H1 (cell line): Measurements from ENCODE around the gene C10orf95. TPM values are rescaled to one million over a fixed set of nuclear protein-coding genes. Genes with fewer than 3 reads are reported as not detected.

Source experiments
- CTCF ChIA-PET: fragments of 300-600 bp; sonication (Branson Sonifier 250); formaldehyde crosslinking; loops from one replicate; lab custom pipeline; 2021; ENCODE audit not compliant: partially characterized antibody; lab: Charles Lee
- POLR2A ChIA-PET: fragments of 300-600 bp; sonication (Branson Sonifier 250); formaldehyde crosslinking; loops from one replicate; lab custom pipeline; 2021; ENCODE audit warnings: inconsistent platforms; ENCODE audit not compliant: partially characterized antibody; lab: Charles Lee
- DNase-seq, 2 experiments: peaks; one replicate each; pipeline versions ENCODE4 v3.0.0 to v3.0.0-alpha.2; 2010 to 2022; ENCODE audit warnings: low spot score in 2 of 2, low read depth in 1 of 2, mixed read lengths in 1 of 2
- FAIRE-seq: peaks from 2 replicates; lab custom pipeline; 2011; peaks lifted over from hg19 to GRCh38; lab: Jason Lieb, UNC
- H2AFZ ChIP-seq: 2 replicates; pipeline ENCODE4 v1.8.1; 2012; ENCODE audit warnings: low read length, inconsistent platforms
- H2AK5ac ChIP-seq: 2 replicates; pipeline ENCODE4 v1.6.1; 2013; ENCODE audit warnings: low read depth, low read length
- H2BK120ac ChIP-seq: replicated peaks from 2 replicates; pipeline ENCODE3; 2013; ENCODE audit warnings: low read depth, low read length, inconsistent platforms
- H2BK12ac ChIP-seq: 2 replicates; pipeline ENCODE4 v1.6.1; 2013; ENCODE audit warnings: low read depth, low read length
- H2BK15ac ChIP-seq: 2 replicates; pipeline ENCODE4 v1.6.1; 2013; ENCODE audit warnings: low read length
- H2BK20ac ChIP-seq: 2 replicates; pipeline ENCODE4 v1.6.1; 2013; ENCODE audit warnings: low read length
- H2BK5ac ChIP-seq: 2 replicates; pipeline ENCODE4 v1.6.1; 2013; ENCODE audit warnings: low read depth, low read length
- H3K14ac ChIP-seq: 2 replicates; pipeline ENCODE4 v1.6.1; 2013; ENCODE audit warnings: inconsistent platforms; ENCODE audit not compliant: insufficient read length
- H3K18ac ChIP-seq: 2 replicates; pipeline ENCODE4 v1.6.1; 2013; ENCODE audit warnings: low read length; ENCODE audit errors: extremely low read depth
- H3K23ac ChIP-seq: 2 replicates; pipeline ENCODE4 v1.6.1; 2013; ENCODE audit warnings: inconsistent platforms; ENCODE audit not compliant: insufficient read length
- H3K23me2 ChIP-seq: 2 replicates; pipeline ENCODE4 v1.6.1; 2013; ENCODE audit warnings: low read depth, low read length
- H3K27ac ChIP-seq: 2 replicates; pipeline ENCODE4 v1.6.1; 2011; ENCODE audit warnings: low read depth, low read length, inconsistent platforms
- H3K27me3 ChIP-seq, 4 experiments: replicated peaks in 1 of 4; 1 replicate in 1 of 4; 2 replicates in 3 of 4; pipeline versions ENCODE4 v1.6.1 to v1.8.1; 2011 to 2013; ENCODE audit warnings: low read length in 3 of 4, mild to moderate bottlenecking in 3 of 4, inconsistent platforms in 2 of 4, mixed read lengths in 2 of 4, moderate library complexity in 1 of 4; ENCODE audit not compliant: control insufficient read depth in 3 of 4, insufficient read depth in 3 of 4; ENCODE audit errors: extremely low read depth in 1 of 4
- H3K36me3 ChIP-seq, 4 experiments: 2 replicates each; pipeline versions ENCODE4 v1.6.1 to v1.8.1; 2011 to 2013; ENCODE audit warnings: mild to moderate bottlenecking in 4 of 4, low read length in 3 of 4, moderate library complexity in 2 of 4, control low read depth in 1 of 4, inconsistent platforms in 1 of 4; ENCODE audit not compliant: insufficient read depth in 4 of 4, control insufficient read depth in 2 of 4
- H3K4ac ChIP-seq: replicated peaks from 2 replicates; pipeline ENCODE3; 2013; ENCODE audit warnings: low read length, low read depth, mixed read lengths, inconsistent platforms; ENCODE audit not compliant: insufficient read length
- H3K4me1 ChIP-seq, 4 experiments: replicated peaks in 1 of 4; 1 replicate in 1 of 4; 2 replicates in 3 of 4; pipeline versions ENCODE4 v1.6.1 to v1.8.1; 2011 to 2013; ENCODE audit warnings: low read length in 3 of 4, inconsistent platforms in 2 of 4, mixed read lengths in 1 of 4; ENCODE audit not compliant: insufficient read depth in 4 of 4, control insufficient read depth in 3 of 4
- H3K4me2 ChIP-seq, 2 experiments: 2 replicates each; pipeline versions ENCODE4 v1.6.1 to v1.8.1; 2011 to 2013; ENCODE audit warnings: low read depth in 2 of 2, low read length in 2 of 2, control low read depth in 1 of 2, inconsistent platforms in 1 of 2, mild to moderate bottlenecking in 1 of 2; ENCODE audit not compliant: insufficient read depth in 1 of 2
- H3K4me3 ChIP-seq, 4 experiments: fragments of 200-600, 300-600 bp in 1 of 4; sonication (generic), shearing (Covaris generic), sonication (Bioruptor Twin) in 1 of 4; 2 replicates each; pipeline versions ENCODE4 v1.5.1 to v1.8.1; 2011 to 2016; ENCODE audit warnings: low read length in 4 of 4, low read depth in 3 of 4, control low read depth in 2 of 4, inconsistent platforms in 2 of 4, mild to moderate bottlenecking in 2 of 4, mixed read lengths in 1 of 4, moderate library complexity in 1 of 4; ENCODE audit not compliant: insufficient read depth in 2 of 4; ENCODE audit errors: extremely low read depth in 1 of 4
- H3K56ac ChIP-seq: replicated peaks from 2 replicates; pipeline ENCODE3; 2013; ENCODE audit warnings: low read depth, mild to moderate bottlenecking, mixed read lengths, low read length, inconsistent platforms; ENCODE audit not compliant: insufficient read length
- H3K79me1 ChIP-seq: 2 replicates; pipeline ENCODE4 v1.6.1; 2013; ENCODE audit warnings: low read depth, low read length, control low read depth
- H3K79me2 ChIP-seq, 2 experiments: 2 replicates each; pipeline versions ENCODE4 v1.6.1 to v1.8.1; 2012 to 2013; ENCODE audit warnings: low read length in 2 of 2, mild to moderate bottlenecking in 2 of 2, inconsistent platforms in 1 of 2; ENCODE audit not compliant: insufficient read depth in 2 of 2, control insufficient read depth in 1 of 2
- H3K9ac ChIP-seq, 4 experiments: replicated peaks in 1 of 4; 1 replicate in 1 of 4; 2 replicates in 3 of 4; pipeline versions ENCODE4 v1.6.1 to v1.8.1; 2011 to 2013; ENCODE audit warnings: low read depth in 3 of 4, low read length in 3 of 4, control low read depth in 2 of 4, mild to moderate bottlenecking in 2 of 4, moderate library complexity in 2 of 4, inconsistent platforms in 1 of 4; ENCODE audit errors: extremely low read depth in 1 of 4
- H3K9me3 ChIP-seq, 2 experiments: 2 replicates each; pipeline versions ENCODE4 v1.6.1 to v1.8.1; 2012 to 2013; ENCODE audit warnings: mild to moderate bottlenecking in 2 of 2, moderate library complexity in 2 of 2, control low read depth in 1 of 2, inconsistent platforms in 1 of 2, low read depth in 1 of 2, low read length in 1 of 2, mixed read lengths in 1 of 2; ENCODE audit not compliant: insufficient read depth in 2 of 2
- H4K20me1 ChIP-seq, 2 experiments: replicated peaks in 1 of 2; 2 replicates each; pipeline versions ENCODE3 to v1.8.1; 2011 to 2013; ENCODE audit warnings: inconsistent platforms in 2 of 2, low read length in 2 of 2, mild to moderate bottlenecking in 1 of 2; ENCODE audit not compliant: insufficient read depth in 2 of 2, control insufficient read depth in 1 of 2
- H4K5ac ChIP-seq: 2 replicates; pipeline ENCODE4 v1.6.1; 2013; ENCODE audit warnings: low read length, low read depth, mixed read lengths, inconsistent platforms; ENCODE audit not compliant: insufficient read length
- H4K8ac ChIP-seq: 2 replicates; pipeline ENCODE4 v1.8.0; 2013; ENCODE audit warnings: mild to moderate bottlenecking, moderate library complexity, low read length, inconsistent platforms; ENCODE audit not compliant: insufficient read depth; ENCODE audit errors: extremely low read depth
- H4K91ac ChIP-seq: replicated peaks from 2 replicates; pipeline ENCODE3; 2013; ENCODE audit warnings: low read length, mixed read lengths, inconsistent platforms; ENCODE audit not compliant: insufficient read length
- EGR1 ChIP-seq: IDR thresholded peaks from 2 replicates; pipeline ENCODE4 v1.6.1; 2011; ENCODE audit warnings: low read depth, low read length, borderline replicate concordance
- FOSL1 ChIP-seq: IDR thresholded peaks from 2 replicates; pipeline ENCODE4 v1.6.1; 2011; ENCODE audit warnings: mild to moderate bottlenecking, low read depth, low read length, moderate library complexity; ENCODE audit not compliant: insufficient read depth
- POU5F1 ChIP-seq: IDR thresholded peaks from 2 replicates; pipeline ENCODE4 v1.6.1; 2011; ENCODE audit warnings: low read depth, mild to moderate bottlenecking, low read length, moderate library complexity
- RFX5 ChIP-seq: IDR thresholded peaks from 2 replicates; pipeline ENCODE4 v1.6.1; 2011; ENCODE audit warnings: low read depth, low read length, improper control_type of control experiment, borderline replicate concordance
- RNF2 ChIP-seq: fragments of 200-900, 300-1000 bp; sonication (generic); IDR thresholded peaks from 2 replicates; pipeline ENCODE4 v1.7.1; 2016; ENCODE audit warnings: borderline replicate concordance, low read depth, mild to moderate bottlenecking, antibody characterized with exemption, low read length; ENCODE audit not compliant: poor library complexity, severe bottlenecking; ENCODE audit errors: missing control alignments
- SIX5 ChIP-seq: IDR thresholded peaks from 2 replicates; pipeline ENCODE4 v1.6.1; 2011; ENCODE audit warnings: mild to moderate bottlenecking, low read depth, low read length
- WGBS, 2 experiments: shearing (Covaris generic) in 1 of 2; methylation state at CpG; one replicate each; pipeline versions ENCODE4 v1.1.6 to v1.1.7; 2013 to 2015; ENCODE audit warnings: low lambda C conversion rate in 2 of 2, mixed read lengths in 2 of 2, inconsistent platforms in 1 of 2, low coverage in 1 of 2, missing lambda C conversion rate in 1 of 2; ENCODE audit not compliant: insufficient replicate concordance in 2 of 2, insufficient coverage in 1 of 2, insufficient read length in 1 of 2; ENCODE audit errors: extremely low coverage in 1 of 2, missing lambda C conversion rate in 1 of 2; 5-methylcytosine and 5-hydroxymethylcytosine counted together
- polyA plus RNA-seq, 7 experiments: library from polyadenylated mRNA; depleted of rRNA in 3 of 7; stranded (reverse) in 5 of 7; unstranded in 2 of 7; fragments of >200 nt in 5 of 7; fragments of 200-250 nt in 2 of 7; gene quantifications; 1 replicate in 5 of 7; 2 replicates in 1 of 7; 4 replicates in 1 of 7; pipeline versions ENCODE4 v1.2.1 to v1.2.3, GENCODE V29; 2011 to 2013; ENCODE audit warnings: missing spikeins in 2 of 7, mixed read lengths in 2 of 7
- total RNA-seq: library from RNA; stranded (reverse); fragmentation: NEBNext Ultra II Directional; extraction: Animal tissue kit (Norgen Biotek cat#: 25700); gene quantifications from 2 replicates; pipeline ENCODE4 v1.2.1, GENCODE V29; 2021
- TF ChIP-seq, protein P1 (sequence below): IDR thresholded peaks from 2 replicates; pipeline ENCODE4 v1.6.1; 2011; ENCODE audit warnings: low read length, improper control_type of control experiment

The C10orf95 gene
- total and polyA plus RNA-seq, 2 of the 8 experiments (the other 6 are each of a cell fraction or from before 2014, with no cell fraction given), result 0.34 to 0.48 TPM

- H3K9me3 ChIP-seq, result no peaks in the 10 kb centered on the region
- H3K23ac ChIP-seq, result no peak overlapping the region
- H3K36me3 ChIP-seq, result no peaks in the 10 kb centered on the region; a peak in 1 of 8 replicates
- H3K4me2 ChIP-seq, result no peak overlapping the region
- H2BK15ac ChIP-seq, result no peak overlapping the region
- H3K4me1 ChIP-seq, result peaks cover 0 to 9% (median 7%) of the 10 kb centered on the region in 4 experiments; a peak in 6 of 7 replicates
- no peaks in the 10 kb centered on the region; a peak in 1 of 4 replicates for H3K79me2 ChIP-seq
- WGBS, 2 experiments, result 81% methylated on average over 6 of the region's 8 CpGs; no CpG with 5 or more reads in 1 of the 2 experiments
- ChIA-PET CTCF (no interaction called here), POLR2A (interaction anchor here (4.6 to 9.0 kb wide), 2 partner anchors 8 to 22 kb away, joined by 56 to 75 read pairs; partner anchors contain the start of genes C10orf95 and FBXL15)
- H4K91ac ChIP-seq, result no peak overlapping the region
- H3K4ac ChIP-seq, result no peak overlapping the region
- H3K79me1 ChIP-seq, result no peaks in the 10 kb centered on the region
- H4K20me1 ChIP-seq, result peaks cover 0 to 3% of the 10 kb centered on the region in 2 experiments
- H2BK5ac ChIP-seq, result no peak overlapping the region
- peak overlapping the region; percentile 66; the same call in 1 of the 2 replicates for H2AK5ac ChIP-seq
- no peak for DNase-seq
- no peak overlapping the region for H2BK20ac ChIP-seq
- H2BK12ac ChIP-seq, result no peak overlapping the region
- H2BK120ac ChIP-seq, result no peak overlapping the region
- H4K5ac ChIP-seq, result no peak overlapping the region
- H3K23me2 ChIP-seq, result peaks cover 9% of the 10 kb centered on the region
- no peak overlapping the region for H3K9ac ChIP-seq
- H2AFZ ChIP-seq, result no peak overlapping the region
- H3K56ac ChIP-seq, result no peak overlapping the region
- H3K27me3 ChIP-seq, result peaks cover 3 to 16% (median 15%) of the 10 kb centered on the region in 4 experiments
- TF ChIP-seq POU5F1 (no peak), RFX5 (no peak), EGR1 (no peak), SIX5 (no peak), FOSL1 (no peak), RNF2 (no peak)
- TF ChIP-seq, protein P1, sequence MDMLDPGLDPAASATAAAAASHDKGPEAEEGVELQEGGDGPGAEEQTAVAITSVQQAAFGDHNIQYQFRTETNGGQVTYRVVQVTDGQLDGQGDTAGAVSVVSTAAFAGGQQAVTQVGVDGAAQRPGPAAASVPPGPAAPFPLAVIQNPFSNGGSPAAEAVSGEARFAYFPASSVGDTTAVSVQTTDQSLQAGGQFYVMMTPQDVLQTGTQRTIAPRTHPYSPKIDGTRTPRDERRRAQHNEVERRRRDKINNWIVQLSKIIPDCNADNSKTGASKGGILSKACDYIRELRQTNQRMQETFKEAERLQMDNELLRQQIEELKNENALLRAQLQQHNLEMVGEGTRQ, result no peak
- H3K14ac ChIP-seq, result no peak overlapping the region
- no peak overlapping the region for H3K27ac ChIP-seq
- no peak overlapping the region for H3K18ac ChIP-seq
- H4K8ac ChIP-seq, result no peak overlapping the region
- no peak for FAIRE-seq
- H3K4me3 ChIP-seq, result no peak overlapping the region
These were observed 21.9 kb downstream of the C10orf95 start for GRCh38 chr10:102429468-102429867.
